OCI-LY1 (cell line): ENCODE measurements around the gene PLPP4.

Experiments
- H2AFZ ChIP-seq: fragments of 200-600 bp; sonication (generic), shearing (Covaris generic); 2 replicates; pipeline ENCODE4 v1.6.0; 2014; ENCODE audit warnings: antibody characterized with exemption, mild to moderate bottlenecking, low read length
- H3F3A ChIP-seq: fragments of 200-600 bp; sonication (generic), shearing (Covaris generic); 2 replicates; pipeline ENCODE4 v1.6.0; 2014; ENCODE audit warnings: mild to moderate bottlenecking, antibody characterized with exemption, low read length, moderate library complexity; ENCODE audit not compliant: insufficient read depth
- H3K27ac ChIP-seq: fragments of 200-600 bp; sonication (generic); 2 replicates; pipeline ENCODE4 v1.5.1; 2014; ENCODE audit warnings: low read length, mixed run types, mild to moderate bottlenecking, low read depth; ENCODE audit not compliant: poor library complexity, severe bottlenecking
- H3K27me3 ChIP-seq: fragments of 200-600 bp; sonication (generic); 2 replicates; pipeline ENCODE4 v1.6.0; 2014; ENCODE audit warnings: antibody characterized with exemption, mild to moderate bottlenecking, low read length, moderate library complexity; ENCODE audit not compliant: insufficient read depth
- H3K36me3 ChIP-seq: fragments of 200-600 bp; sonication (generic); 2 replicates; pipeline ENCODE4 v1.6.1; 2014; ENCODE audit warnings: mild to moderate bottlenecking, antibody characterized with exemption, low read length, moderate library complexity, mixed read lengths; ENCODE audit not compliant: insufficient read depth
- H3K4me1 ChIP-seq: fragments of 200-600 bp; sonication (generic); 2 replicates; pipeline ENCODE4 v1.5.1; 2014; ENCODE audit warnings: mild to moderate bottlenecking, low read length, moderate library complexity; ENCODE audit not compliant: insufficient read depth, severe bottlenecking
- H3K4me2 ChIP-seq: fragments of 200-600 bp; sonication (generic), shearing (Covaris generic); 2 replicates; pipeline ENCODE4 v1.6.1; 2014; ENCODE audit warnings: low read length
- H3K4me3 ChIP-seq: fragments of 200-600 bp; sonication (generic); 2 replicates; pipeline ENCODE4 v1.5.1; 2014; ENCODE audit warnings: low read length, low read depth, mild to moderate bottlenecking, mixed read lengths; ENCODE audit not compliant: poor library complexity, severe bottlenecking
- H3K79me2 ChIP-seq: fragments of 200-600 bp; shearing (Covaris generic); 2 replicates; pipeline ENCODE4 v1.6.1; 2016; ENCODE audit warnings: mixed run types, low read length, mixed read lengths; ENCODE audit not compliant: insufficient read depth
- H3K9ac ChIP-seq: fragments of 200-600 bp; sonication (generic), shearing (Covaris generic); 2 replicates; pipeline ENCODE4 v1.6.1; 2014; ENCODE audit warnings: mild to moderate bottlenecking, low read length, mixed read lengths
- H3K9me2 ChIP-seq: fragments of 200-600 bp; sonication (generic), shearing (Covaris generic); 2 replicates; pipeline ENCODE4 v1.6.1; 2014; ENCODE audit warnings: low read depth, mild to moderate bottlenecking, low read length, mixed read lengths
- H3K9me3 ChIP-seq: fragments of 200-600 bp; shearing (Covaris generic); 2 replicates; pipeline ENCODE4 v1.6.1; 2014; ENCODE audit warnings: low read length, mixed read lengths
- H4K20me1 ChIP-seq: fragments of 200-600 bp; sonication (generic), shearing (Covaris generic); 2 replicates; pipeline ENCODE4 v1.6.0; 2016; ENCODE audit warnings: mild to moderate bottlenecking, low read length; ENCODE audit not compliant: insufficient read depth
- CTCF ChIP-seq: fragments of 200-600 bp; sonication (generic), shearing (Covaris generic); IDR thresholded peaks from 2 replicates; pipeline ENCODE4 v1.5.1; 2017; ENCODE audit warnings: mild to moderate bottlenecking, antibody characterized with exemption, low read length, moderate library complexity, mixed read lengths
- EZH2 ChIP-seq: fragments of 200-600 bp; sonication (generic), shearing (Covaris generic); IDR thresholded peaks from 2 replicates; pipeline ENCODE4 v1.8.0; 2017; ENCODE audit warnings: borderline replicate concordance, mixed run types, mild to moderate bottlenecking, antibody characterized with exemption, low read length, moderate library complexity, mixed read lengths

Gene PLPP4

DNA sequence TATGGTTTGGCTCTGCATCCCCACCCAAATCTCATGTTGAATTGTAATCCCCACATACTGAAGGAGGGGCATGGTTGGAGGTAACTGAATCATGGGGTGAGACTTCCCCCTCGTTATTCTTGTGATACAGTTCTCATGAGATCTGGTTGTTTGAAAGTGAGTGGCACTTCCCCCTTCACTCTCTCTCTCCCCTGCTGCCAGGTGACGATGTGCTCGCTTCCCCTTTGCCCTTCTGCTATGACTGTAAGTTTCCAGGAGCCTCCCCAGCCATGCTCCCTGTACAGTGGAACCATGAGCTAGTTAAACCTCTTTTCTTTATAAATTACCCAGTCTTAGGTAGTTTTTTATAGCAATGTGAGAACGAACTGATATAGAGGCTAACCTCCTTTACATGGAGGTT, 16.6 kb downstream of the PLPP4 start:
- Histone ChIP-seq H3K4me3 (no peak overlapping the region), H3K9ac (no peak overlapping the region), H3K27me3 (no peaks in the 10 kb centered on the region), H3K79me2 (no peaks in the 10 kb centered on the region), H3F3A (no peaks in the 10 kb centered on the region), H3K27ac (no peak overlapping the region), H3K4me2 (no peak overlapping the region), H3K9me2 (0 out of 2 replicates have a peak, but pooled peaks cover 4% of the 10 kb centered on the region), H3K4me1 (no peaks in the 10 kb centered on the region), H3K36me3 (no peaks in the 10 kb centered on the region), H4K20me1 (no peaks in the 10 kb centered on the region), H2AFZ (no peak overlapping the region), H3K9me3 (no peaks in the 10 kb centered on the region)
- TF ChIP-seq EZH2 (no peak), CTCF (no peak)

GRCh38 chr10:120474956-120475355, 17.9 kb downstream of the PLPP4 start:
- H3K79me2 ChIP-seq: no peaks in the 10 kb centered on the region
- 0 out of 2 replicates have a peak, but pooled peaks cover 4% of the 10 kb centered on the region for H3K9me2 ChIP-seq
- H3K9ac ChIP-seq: no peak overlapping the region
- no peak overlapping the region for H3K4me2 ChIP-seq
- H3K27ac ChIP-seq: no peak overlapping the region
- H2AFZ ChIP-seq: no peak overlapping the region
- H4K20me1 ChIP-seq: no peaks in the 10 kb centered on the region
- H3K27me3 ChIP-seq: no peaks in the 10 kb centered on the region
- no peak for TF ChIP-seq EZH2
- TF ChIP-seq CTCF: no peak
- H3K4me1 ChIP-seq: no peaks in the 10 kb centered on the region
- H3K4me3 ChIP-seq: no peak overlapping the region
- H3K36me3 ChIP-seq: no peaks in the 10 kb centered on the region
- H3F3A ChIP-seq: no peaks in the 10 kb centered on the region
- H3K9me3 ChIP-seq: no peaks in the 10 kb centered on the region

DNA sequence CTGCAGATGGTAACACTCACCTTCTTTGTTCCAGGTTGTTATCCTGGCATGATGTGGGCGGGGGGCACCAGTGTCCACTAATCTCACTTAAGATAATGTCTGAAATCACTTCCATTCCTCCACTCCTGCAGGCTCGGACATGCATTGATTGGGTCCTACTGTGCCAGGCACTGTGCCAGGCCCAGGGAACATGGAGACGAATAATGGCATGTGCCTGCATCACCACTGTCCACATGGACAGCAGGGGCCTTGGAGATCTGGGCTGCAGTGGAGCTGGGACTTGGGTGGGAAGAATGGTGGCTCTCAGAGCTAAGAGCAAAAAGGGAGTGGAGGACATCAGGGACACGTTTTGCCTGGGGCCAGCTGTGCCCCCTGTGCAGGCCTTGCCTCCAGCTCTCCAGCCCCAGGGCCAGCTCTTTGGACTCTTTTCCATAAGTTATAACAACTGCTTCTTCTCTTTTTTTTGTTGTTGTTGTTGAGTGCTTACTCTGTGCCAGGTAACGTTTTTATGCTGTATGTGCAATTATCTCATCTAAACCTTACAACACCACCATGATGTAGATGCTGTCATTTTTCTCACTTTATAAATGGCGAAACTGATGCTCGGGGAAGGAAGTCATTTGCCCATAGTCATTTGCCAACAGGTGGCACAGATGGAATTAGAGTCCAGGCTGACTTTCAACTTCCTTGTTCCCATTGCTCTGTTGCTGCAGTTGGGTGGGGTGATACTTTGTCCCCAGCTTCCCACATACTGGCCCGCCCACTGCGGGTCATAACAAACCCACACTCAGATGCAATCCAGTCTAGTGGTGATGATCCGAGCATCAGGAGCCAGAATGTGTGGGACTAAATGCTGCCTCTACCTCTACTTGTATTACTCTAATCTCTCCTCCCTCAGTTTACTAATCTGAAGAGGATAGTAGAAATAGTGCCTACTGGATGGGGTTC, 19.1 kb downstream of the PLPP4 start:
- Histone ChIP-seq H3K9me3 (no peaks in the 10 kb centered on the region), H4K20me1 (no peaks in the 10 kb centered on the region), H3K27me3 (no peaks in the 10 kb centered on the region), H3K27ac (no peak overlapping the region), H3K4me2 (no peak overlapping the region), H3K4me1 (no peaks in the 10 kb centered on the region), H3K4me3 (no peak overlapping the region), H3K9me2 (0 out of 2 replicates have a peak, but pooled peaks cover 4% of the 10 kb centered on the region), H3K36me3 (no peaks in the 10 kb centered on the region), H3K79me2 (no peaks in the 10 kb centered on the region), H3F3A (no peaks in the 10 kb centered on the region), H2AFZ (no peak overlapping the region), H3K9ac (no peak overlapping the region)
- no peak for TF ChIP-seq EZH2
- no peak for TF ChIP-seq CTCF
